ENCODE results near the gene SNTG2. TPM values are rescaled to one million over a fixed set of nuclear protein-coding genes. Genes with fewer than 3 reads are reported as not detected.

Gene SNTG2
- total and polyA plus RNA-seq, 2 of the 13 experiments (the other 11 are each of a cell fraction or from before 2014, with no cell fraction given), result not detected

DNA sequence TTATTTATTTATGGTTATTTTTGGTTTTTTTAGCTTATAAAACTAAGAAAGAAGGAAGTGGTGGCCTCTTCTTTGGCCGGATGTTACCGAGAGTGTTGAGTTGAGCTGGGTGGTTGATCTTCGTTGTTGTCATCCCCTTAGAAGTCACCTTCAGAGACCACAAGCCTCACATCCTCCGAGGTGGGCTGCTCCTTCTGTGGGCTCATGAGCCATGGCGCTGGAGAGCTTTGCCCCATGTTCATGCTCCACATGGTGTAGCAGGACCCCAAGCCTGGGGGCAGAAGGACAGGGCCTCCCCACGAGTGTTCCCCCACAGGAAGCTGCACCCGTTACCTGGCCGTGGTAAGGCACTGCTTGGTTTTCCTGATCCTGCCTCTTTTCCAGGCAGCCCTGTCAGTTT, 23.4 kb downstream of the SNTG2 start:
- FAIRE-seq, result no peak
- ATAC-seq, result no peak
- WGBS (ENCODE audit: low lambda C conversion rate), result 9% methylated on average over 6 of the region's 8 CpGs
- H3K79me2 ChIP-seq (ENCODE audit: insufficient read depth, low read length), result no peaks in the 10 kb centered on the region
- H3K27ac ChIP-seq (ENCODE audit: extremely low read length, insufficient read depth, low read length), result no peak overlapping the region
- H3K4me2 ChIP-seq (ENCODE audit: low read depth, low read length), result no peak overlapping the region
- in situ Hi-C loops (cut with HindIII; ENCODE audit: extremely low pct_ligation_motif_present, low pct_unique_long_range_greater_than_20kb) (no loop called here), intact Hi-C loops (cut with micrococcal nuclease; ENCODE audit: unreplicated experiment) (no loop called here)
- no peak overlapping the region for H3K4me3 ChIP-seq (replicated peaks in 1 of 3; ENCODE audit: insufficient read depth in 1 of 3, low read depth in 2 of 3, low read length in 3 of 3)
- peaks cover under 1% of the 10 kb centered on the region; the same call in 1 of the 2 replicates for H3K9me3 ChIP-seq (ENCODE audit: low read length)
- POLR2A ChIA-PET, result no interaction called here
- H2AFZ ChIP-seq (ENCODE audit: low read length), result no peak overlapping the region
- no TSS peak for BruUV-seq (replicated peaks)
- CTCF ChIA-PET (ENCODE audit: low intra/inter-chr PET ratio, low total read pairs), result no interaction called here
- H4K20me1 ChIP-seq (ENCODE audit: insufficient read depth, low read length), result no peaks in the 10 kb centered on the region
- TF ChIP-seq ZNF75D (CRISPR knock-in tag; IDR thresholded peaks at IDR 0.05; ENCODE audit: borderline replicate concordance) (no peak), ZSCAN29 (CRISPR knock-in tag; conservative IDR thresholded peaks at IDR 0.05) (no peak), ATRX (CRISPR knock-in tag; IDR thresholded peaks at IDR 0.05; ENCODE audit: borderline replicate concordance) (no peak), ZSCAN22 (CRISPR knock-in tag; IDR thresholded peaks at IDR 0.05) (no peak), FOXK2 (IDR thresholded peaks at IDR 0.05) (no peak), ZSCAN30 (CRISPR knock-in tag; IDR thresholded peaks at IDR 0.05) (no peak), GFI1 (CRISPR knock-in tag; IDR thresholded peaks at IDR 0.05; ENCODE audit: borderline replicate concordance) (no peak), BCL6 (CRISPR knock-in tag; IDR thresholded peaks at IDR 0.05) (no peak), HOXA7 (CRISPR knock-in tag; IDR thresholded peaks at IDR 0.05) (no peak), TOE1 (CRISPR knock-in tag; IDR thresholded peaks at IDR 0.05) (no peak), TSC22D2 (CRISPR knock-in tag; IDR thresholded peaks at IDR 0.05; ENCODE audit: borderline replicate concordance) (no peak), SMAD3 (CRISPR knock-in tag; IDR thresholded peaks at IDR 0.05) (no peak), ZNF337 (CRISPR knock-in tag; IDR thresholded peaks at IDR 0.05; ENCODE audit: borderline replicate concordance, low read depth) (no peak), CAMTA2 (CRISPR knock-in tag; IDR thresholded peaks at IDR 0.05; ENCODE audit: borderline replicate concordance) (no peak), ZNF737 (CRISPR knock-in tag; IDR thresholded peaks at IDR 0.05; ENCODE audit: borderline replicate concordance) (no peak)
- TF ChIP-seq, protein P1, sequence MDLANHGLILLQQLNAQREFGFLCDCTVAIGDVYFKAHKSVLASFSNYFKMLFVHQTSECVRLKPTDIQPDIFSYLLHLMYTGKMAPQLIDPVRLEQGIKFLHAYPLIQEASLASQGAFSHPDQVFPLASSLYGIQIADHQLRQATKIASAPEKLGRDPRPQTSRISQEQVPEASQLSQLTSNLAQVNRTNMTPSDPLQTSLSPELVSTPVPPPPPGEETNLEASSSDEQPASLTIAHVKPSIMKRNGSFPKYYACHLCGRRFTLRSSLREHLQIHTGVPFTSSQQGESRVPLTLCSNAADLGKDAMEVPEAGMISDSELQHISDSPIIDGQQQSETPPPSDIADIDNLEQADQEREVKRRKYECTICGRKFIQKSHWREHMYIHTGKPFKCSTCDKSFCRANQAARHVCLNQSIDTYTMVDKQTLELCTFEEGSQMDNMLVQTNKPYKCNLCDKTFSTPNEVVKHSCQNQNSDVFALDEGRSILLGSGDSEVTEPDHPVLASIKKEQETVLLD (CRISPR knock-in tag; IDR thresholded peaks at IDR 0.05; ENCODE audit: low read depth), result no peak
- TF ChIP-seq, protein P2, sequence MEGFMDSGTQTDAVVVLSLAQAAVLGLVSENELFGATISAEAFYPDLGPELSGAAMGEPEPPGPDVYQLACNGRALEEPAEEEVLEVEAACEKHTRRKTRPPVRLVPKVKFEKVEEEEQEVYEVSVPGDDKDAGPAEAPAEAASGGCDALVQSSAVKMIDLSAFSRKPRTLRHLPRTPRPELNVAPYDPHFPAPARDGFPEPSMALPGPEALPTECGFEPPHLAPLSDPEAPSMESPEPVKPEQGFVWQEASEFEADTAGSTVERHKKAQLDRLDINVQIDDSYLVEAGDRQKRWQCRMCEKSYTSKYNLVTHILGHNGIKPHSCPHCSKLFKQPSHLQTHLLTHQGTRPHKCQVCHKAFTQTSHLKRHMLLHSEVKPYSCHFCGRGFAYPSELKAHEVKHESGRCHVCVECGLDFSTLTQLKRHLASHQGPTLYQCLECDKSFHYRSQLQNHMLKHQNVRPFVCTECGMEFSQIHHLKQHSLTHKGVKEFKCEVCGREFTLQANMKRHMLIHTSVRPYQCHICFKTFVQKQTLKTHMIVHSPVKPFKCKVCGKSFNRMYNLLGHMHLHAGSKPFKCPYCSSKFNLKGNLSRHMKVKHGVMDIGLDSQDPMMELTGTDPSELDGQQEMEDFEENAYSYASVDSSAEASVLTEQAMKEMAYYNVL (CRISPR knock-in tag; IDR thresholded peaks at IDR 0.05; ENCODE audit: borderline replicate concordance), result no peak
- TF ChIP-seq, protein P3, sequence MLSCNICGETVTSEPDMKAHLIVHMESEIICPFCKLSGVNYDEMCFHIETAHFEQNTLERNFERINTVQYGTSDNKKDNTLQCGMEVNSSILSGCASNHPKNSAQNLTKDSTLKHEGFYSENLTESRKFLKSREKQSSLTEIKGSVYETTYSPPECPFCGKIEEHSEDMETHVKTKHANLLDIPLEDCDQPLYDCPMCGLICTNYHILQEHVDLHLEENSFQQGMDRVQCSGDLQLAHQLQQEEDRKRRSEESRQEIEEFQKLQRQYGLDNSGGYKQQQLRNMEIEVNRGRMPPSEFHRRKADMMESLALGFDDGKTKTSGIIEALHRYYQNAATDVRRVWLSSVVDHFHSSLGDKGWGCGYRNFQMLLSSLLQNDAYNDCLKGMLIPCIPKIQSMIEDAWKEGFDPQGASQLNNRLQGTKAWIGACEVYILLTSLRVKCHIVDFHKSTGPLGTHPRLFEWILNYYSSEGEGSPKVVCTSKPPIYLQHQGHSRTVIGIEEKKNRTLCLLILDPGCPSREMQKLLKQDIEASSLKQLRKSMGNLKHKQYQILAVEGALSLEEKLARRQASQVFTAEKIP (CRISPR knock-in tag; IDR thresholded peaks at IDR 0.05; ENCODE audit: borderline replicate concordance), result no peak
- H3K4me1 ChIP-seq (ENCODE audit: insufficient read depth, low read length), result no peaks in the 10 kb centered on the region
- H3K27me3 ChIP-seq (ENCODE audit: control insufficient read depth in 1 of 2, insufficient read depth in 2 of 2, low read length in 2 of 2), result peaks cover 0 to 9% of the 10 kb centered on the region in 2 experiments; a peak in 3 of 5 replicates
- no peak overlapping the region for H3K9ac ChIP-seq (ENCODE audit: insufficient read depth, low read depth, low read length)
- H3K36me3 ChIP-seq (replicated peaks in 1 of 2; ENCODE audit: control insufficient read depth in 1 of 2, insufficient read depth in 2 of 2, low read length in 2 of 2), result no peaks in the 10 kb centered on the region
- no peak for DNase-seq (ENCODE audit: low spot score)
